Fibroblast of villous mesenchyme (primary cell): ENCODE results near the gene EXOC2. TPM values are rescaled to one million over a fixed set of nuclear protein-coding genes. Genes with fewer than 3 reads are reported as not detected.

Experiments
- DNase-seq: peaks from one replicate; pipeline ENCODE4 v3.0.0-alpha.2; 2010; ENCODE audit warnings: low read depth
- H3K4me3 ChIP-seq: 2 replicates; pipeline ENCODE4 v1.5.1; 2011; ENCODE audit warnings: low read depth, mild to moderate bottlenecking, low read length
- total RNA-seq: library from RNA; depleted of rRNA; stranded (reverse); fragments of >200 nt; gene quantifications from 2 replicates; pipeline ENCODE4 v1.2.3, GENCODE V29; 2012
- TF ChIP-seq, protein P1 (sequence below): IDR thresholded peaks from 2 replicates; pipeline ENCODE4 v1.5.1; 2012; ENCODE audit warnings: low read depth, mild to moderate bottlenecking, low read length; ENCODE audit not compliant: insufficient read depth

Gene EXOC2
- total RNA-seq, 1 donor: 29.8 TPM

DNA sequence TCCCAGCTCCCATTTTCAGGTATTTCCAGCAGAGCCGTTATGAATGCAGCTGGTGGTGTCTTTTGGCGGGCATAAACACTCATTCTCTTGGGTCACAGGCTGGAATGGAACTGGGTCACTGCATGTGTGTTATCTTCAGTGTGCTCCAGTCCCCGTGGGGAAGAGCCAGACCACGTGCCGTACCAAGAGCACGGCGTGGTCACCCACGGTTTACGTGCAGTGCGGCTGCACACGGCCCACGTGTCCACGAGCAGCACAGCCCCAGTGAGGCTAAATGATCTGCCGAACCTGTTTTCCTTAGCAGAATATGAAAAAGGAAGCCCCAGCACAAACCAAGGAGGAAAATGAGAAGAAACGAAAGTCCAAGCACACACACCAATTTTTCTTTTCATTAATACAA, 179.9 kb downstream of the EXOC2 start:
- TF ChIP-seq, protein P1, sequence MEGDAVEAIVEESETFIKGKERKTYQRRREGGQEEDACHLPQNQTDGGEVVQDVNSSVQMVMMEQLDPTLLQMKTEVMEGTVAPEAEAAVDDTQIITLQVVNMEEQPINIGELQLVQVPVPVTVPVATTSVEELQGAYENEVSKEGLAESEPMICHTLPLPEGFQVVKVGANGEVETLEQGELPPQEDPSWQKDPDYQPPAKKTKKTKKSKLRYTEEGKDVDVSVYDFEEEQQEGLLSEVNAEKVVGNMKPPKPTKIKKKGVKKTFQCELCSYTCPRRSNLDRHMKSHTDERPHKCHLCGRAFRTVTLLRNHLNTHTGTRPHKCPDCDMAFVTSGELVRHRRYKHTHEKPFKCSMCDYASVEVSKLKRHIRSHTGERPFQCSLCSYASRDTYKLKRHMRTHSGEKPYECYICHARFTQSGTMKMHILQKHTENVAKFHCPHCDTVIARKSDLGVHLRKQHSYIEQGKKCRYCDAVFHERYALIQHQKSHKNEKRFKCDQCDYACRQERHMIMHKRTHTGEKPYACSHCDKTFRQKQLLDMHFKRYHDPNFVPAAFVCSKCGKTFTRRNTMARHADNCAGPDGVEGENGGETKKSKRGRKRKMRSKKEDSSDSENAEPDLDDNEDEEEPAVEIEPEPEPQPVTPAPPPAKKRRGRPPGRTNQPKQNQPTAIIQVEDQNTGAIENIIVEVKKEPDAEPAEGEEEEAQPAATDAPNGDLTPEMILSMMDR: no peak
- no peak for DNase-seq
- H3K4me3 ChIP-seq: no peak overlapping the region

DNA sequence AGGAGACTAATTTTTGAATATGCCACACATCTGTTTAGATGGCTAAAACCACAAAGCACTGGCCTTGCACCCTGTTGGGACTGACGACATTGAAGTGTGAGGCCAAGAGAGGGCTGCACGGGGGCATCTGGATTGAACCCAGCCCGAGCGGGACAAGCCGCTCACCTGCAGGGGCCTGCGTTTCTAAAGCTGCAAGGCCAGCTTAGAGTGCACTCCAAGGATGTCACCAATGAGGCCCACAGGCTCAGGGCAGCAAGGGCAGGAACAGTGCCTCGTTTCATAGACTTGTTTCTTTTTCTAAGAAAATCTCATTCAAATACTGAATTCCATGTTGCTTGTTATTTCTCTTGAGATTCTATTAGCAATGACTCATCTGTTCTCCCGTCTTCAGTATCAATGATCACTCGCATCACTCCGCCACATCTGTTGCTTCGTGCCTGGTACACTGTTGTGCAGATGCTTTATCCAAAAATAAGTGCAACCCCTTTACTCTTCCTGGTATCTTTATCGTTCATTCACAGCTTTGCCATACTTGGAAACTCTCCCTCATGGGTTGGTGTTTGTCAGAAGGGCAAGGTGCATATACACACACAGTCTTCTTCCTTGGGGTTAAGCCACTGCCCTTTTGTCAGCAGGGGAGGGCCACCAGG, 181.3 kb downstream of the EXOC2 start:
- TF ChIP-seq, protein P1: no peak
- no peak for DNase-seq

DNA sequence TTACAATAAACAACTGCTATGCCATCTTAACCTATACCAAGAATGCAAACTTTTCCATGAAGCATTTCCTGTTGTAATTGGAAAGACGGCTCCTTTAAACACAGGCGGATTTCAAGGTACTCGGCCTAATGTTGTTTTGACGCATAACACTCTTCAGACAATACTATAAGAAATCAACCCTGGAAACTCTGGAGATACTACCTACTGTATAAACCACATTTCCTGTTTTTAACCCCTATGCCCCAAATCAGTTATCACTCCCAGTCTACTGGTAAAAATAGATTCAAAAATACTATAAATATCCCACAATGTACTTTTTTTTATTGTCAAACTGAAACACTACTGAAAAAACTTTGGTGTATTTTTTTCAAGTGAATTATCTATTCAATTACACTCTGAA, 183.3 kb downstream of the EXOC2 start:
- no peak overlapping the region for H3K4me3 ChIP-seq
- TF ChIP-seq, protein P1: no peak
- no peak for DNase-seq

More for the DNA sequence above, 181.3 kb downstream of the EXOC2 start:
- no peak overlapping the region for H3K4me3 ChIP-seq

DNA sequence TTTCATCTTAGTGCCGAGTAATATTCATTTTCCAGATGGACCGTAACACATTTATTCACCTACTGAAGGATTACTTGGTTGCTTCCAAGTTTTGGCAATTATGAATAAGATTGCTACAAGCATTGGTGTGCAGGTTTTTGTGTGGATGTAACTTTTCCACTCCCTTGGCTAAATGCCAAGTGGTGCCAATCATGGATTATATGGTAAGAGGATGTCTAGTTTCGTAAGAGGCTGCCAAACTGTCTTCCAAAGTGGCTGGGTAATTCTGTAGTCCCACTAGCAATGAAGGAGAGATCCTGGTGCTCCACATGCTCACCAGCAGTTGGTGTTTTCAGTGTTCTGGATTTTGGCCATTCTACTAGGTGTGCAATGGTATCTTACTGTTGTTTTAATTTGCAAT, 184.3 kb downstream of the EXOC2 start:
- H3K4me3 ChIP-seq: no peak overlapping the region
- TF ChIP-seq, protein P1: no peak
- DNase-seq: no peak

DNA sequence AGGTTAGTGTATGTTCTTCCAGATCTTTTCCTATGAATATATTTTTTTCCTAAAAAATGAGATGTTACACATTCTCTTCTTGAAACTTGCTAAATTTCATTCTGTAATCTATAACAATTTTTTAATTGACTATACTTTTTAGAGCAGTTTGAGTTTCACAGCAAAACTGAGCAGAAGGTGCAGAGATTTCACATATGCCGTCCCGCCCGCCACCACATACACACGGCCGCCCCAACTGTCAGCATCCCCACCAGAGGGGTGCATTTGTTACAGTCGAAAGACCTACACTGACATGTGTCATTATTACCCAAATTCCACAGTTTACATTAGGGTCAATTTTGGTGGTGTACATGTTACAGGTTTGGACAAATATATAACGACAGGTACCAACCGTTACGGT, 184.9 kb downstream of the EXOC2 start:
- TF ChIP-seq, protein P1: no peak
- H3K4me3 ChIP-seq: no peak overlapping the region
- no peak for DNase-seq

DNA sequence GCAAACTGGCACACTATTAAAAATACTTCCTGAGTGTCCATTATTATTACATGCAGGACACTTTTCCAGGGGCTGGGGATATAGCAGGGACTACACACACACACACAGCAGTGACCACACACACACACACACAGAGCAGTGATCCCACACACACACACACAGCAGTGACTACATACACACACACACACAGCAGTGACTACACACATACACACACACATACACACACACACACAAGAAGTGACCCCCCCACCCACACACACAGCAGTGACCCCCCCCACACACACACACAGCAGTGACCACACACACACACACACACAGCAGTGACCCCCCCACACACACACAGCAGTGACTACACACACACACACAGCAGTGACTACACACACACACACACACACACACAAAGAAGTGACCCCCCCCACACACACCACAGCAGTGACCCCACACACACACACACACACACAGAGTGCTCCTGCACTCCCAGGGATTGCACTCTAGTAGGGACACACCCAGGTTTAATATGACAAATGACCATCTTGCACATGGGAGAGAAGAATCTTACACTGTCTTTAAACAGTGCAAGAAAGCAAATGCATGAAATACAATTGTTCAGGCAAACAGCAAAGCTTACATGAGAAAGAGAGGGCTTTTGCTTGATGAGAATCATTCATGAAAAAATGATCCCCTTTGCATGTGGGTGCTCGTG, 185.9 kb downstream of the EXOC2 start:
- DNase-seq: no peak
- H3K4me3 ChIP-seq: no peak overlapping the region
- TF ChIP-seq, protein P1: no peak
